Fibroblast of lung (primary cell): Measurements from ENCODE around the gene ZNF396. TPM values are rescaled to one million over a fixed set of nuclear protein-coding genes. Genes with fewer than 3 reads are reported as not detected.

ENCODE experiments used
- DNase-seq, 2 donors: peaks; one replicate each; pipeline versions ENCODE4 v3.0.0 to v3.0.0-alpha.2; 2010; ENCODE audit warnings: low read depth in 2 of 2
- H2AFZ ChIP-seq: 2 replicates; pipeline ENCODE4 v1.5.1; 2012; ENCODE audit warnings: low read length, control low read depth, inconsistent platforms
- H3K27ac ChIP-seq: 2 replicates; pipeline ENCODE4 v1.5.1; 2011; ENCODE audit warnings: low read length, control low read depth; ENCODE audit not compliant: insufficient read depth
- H3K27me3 ChIP-seq: 2 replicates; pipeline ENCODE4 v1.5.1; 2011; ENCODE audit warnings: mild to moderate bottlenecking, low read length; ENCODE audit not compliant: control insufficient read depth, insufficient read depth
- H3K36me3 ChIP-seq: 2 replicates; pipeline ENCODE4 v1.5.1; 2011; ENCODE audit warnings: low read length; ENCODE audit not compliant: control insufficient read depth, insufficient read depth
- H3K4me1 ChIP-seq: 2 replicates; pipeline ENCODE4 v1.5.1; 2011; ENCODE audit warnings: low read length; ENCODE audit not compliant: control insufficient read depth, insufficient read depth; ENCODE audit errors: extremely low read depth
- H3K4me2 ChIP-seq: 2 replicates; pipeline ENCODE4 v1.5.1; 2011; ENCODE audit warnings: low read length, control low read depth; ENCODE audit not compliant: insufficient read depth; ENCODE audit errors: extremely low read depth
- H3K4me3 ChIP-seq, 4 experiments: fragments of 200-600 bp in 1 of 4; sonication (generic) in 1 of 4; replicated peaks in 1 of 4; 2 replicates each; pipeline ENCODE4 v1.5.1; 2011 to 2016; ENCODE audit warnings: low read length in 4 of 4, low read depth in 3 of 4, mild to moderate bottlenecking in 3 of 4, control low read depth in 2 of 4, inconsistent platforms in 1 of 4, mixed read lengths in 1 of 4; ENCODE audit not compliant: insufficient read depth in 1 of 4; ENCODE audit errors: control extremely low read depth in 1 of 4
- H3K79me2 ChIP-seq: 2 replicates; pipeline ENCODE4 v1.5.1; 2012; ENCODE audit warnings: mild to moderate bottlenecking, low read length, inconsistent platforms; ENCODE audit not compliant: control insufficient read depth, insufficient read depth
- H3K9ac ChIP-seq: 2 replicates; pipeline ENCODE4 v1.5.1; 2011; ENCODE audit warnings: mild to moderate bottlenecking, low read length, control low read depth; ENCODE audit not compliant: insufficient read depth
- H3K9me3 ChIP-seq: 2 replicates; pipeline ENCODE4 v1.5.1; 2012; ENCODE audit warnings: low read depth, low read length; ENCODE audit not compliant: control insufficient read depth, insufficient read depth
- H4K20me1 ChIP-seq: 2 replicates; pipeline ENCODE4 v1.5.1; 2011; ENCODE audit warnings: low read length; ENCODE audit not compliant: control insufficient read depth, insufficient read depth; ENCODE audit errors: extremely low read depth
- CTCF ChIP-seq, 2 donors: IDR thresholded peaks in 1 of 2; conservative IDR thresholded peaks in 1 of 2; 1 replicate in 1 of 2; 2 replicates in 1 of 2; pipeline ENCODE4 v1.5.1; 2011 to 2012; ENCODE audit warnings: low read length in 2 of 2, control low read depth in 1 of 2, inconsistent platforms in 1 of 2, low read depth in 1 of 2, mild to moderate bottlenecking in 1 of 2
- EZH2 ChIP-seq: IDR thresholded peaks from 2 replicates; pipeline ENCODE4 v1.5.1; 2012; ENCODE audit warnings: low read length, control low read depth, mild to moderate bottlenecking; ENCODE audit errors: missing control alignments
- polyA plus RNA-seq, 2 donors: library from polyadenylated mRNA; depleted of rRNA in 1 of 2; stranded (reverse) in 1 of 2; unstranded in 1 of 2; fragments of >200 nt; gene quantifications; 2 replicates each; pipeline ENCODE4 v1.2.1, GENCODE V29; 2011 to 2012; ENCODE audit warnings: missing spikeins in 1 of 2
- total RNA-seq: library from RNA; depleted of rRNA; stranded (reverse); fragments of >200 nt; gene quantifications from 2 replicates; pipeline ENCODE4 v1.2.1, GENCODE V29; 2014

Gene ZNF396
- total and polyA plus RNA-seq, 2 donors (not counting 1 experiment from before 2014, with no cell fraction given) = 1.7 to 5.0 TPM

DNA sequence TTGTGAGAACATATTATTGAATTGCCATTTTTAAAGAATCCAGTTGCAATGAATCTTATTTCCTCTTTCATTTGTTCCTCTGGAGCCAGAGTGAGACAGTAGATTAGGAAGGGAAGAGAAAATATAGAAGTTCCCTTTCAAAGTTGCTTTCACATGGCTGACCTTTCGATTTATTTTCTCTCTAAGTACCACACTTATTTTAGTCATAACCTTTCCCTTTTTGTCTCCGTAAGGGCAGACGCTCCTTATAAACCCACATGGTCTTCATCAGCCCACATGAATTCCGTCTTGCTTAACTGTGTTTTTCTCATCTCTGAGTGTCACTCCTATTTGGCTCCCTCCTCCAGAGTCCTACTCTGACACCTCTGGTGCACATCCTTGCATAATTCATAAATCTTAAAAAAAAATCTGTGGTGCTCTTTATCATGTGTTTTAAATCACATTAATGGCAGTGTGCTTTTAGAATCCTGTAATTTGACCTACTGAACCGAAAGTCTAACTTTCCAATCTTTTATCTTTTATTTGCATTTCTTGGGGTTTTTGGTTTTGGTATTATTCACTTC, 38.5 kb upstream of the ZNF396 start:
- no peak overlapping the region for H3K4me2 ChIP-seq

DNA sequence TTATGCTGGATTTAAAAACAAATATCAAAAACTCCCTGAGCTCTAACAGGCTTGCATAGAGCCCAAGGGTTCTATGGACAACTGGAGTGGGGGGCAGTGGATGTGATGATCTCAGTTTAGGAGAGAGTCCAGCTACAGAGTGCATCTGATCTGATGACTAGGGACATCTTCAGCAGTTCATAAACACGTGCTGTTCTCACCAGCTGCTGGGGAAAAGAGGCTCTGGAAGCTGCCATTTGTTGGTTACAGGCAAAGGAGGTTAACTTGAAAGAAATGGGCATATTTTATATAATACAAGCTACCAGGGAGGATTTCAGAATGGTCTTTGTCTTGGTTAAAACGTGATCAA, 36.0 kb upstream of the ZNF396 start:
- Histone ChIP-seq H3K9ac (no peak overlapping the region), H3K9me3 (no peaks in the 10 kb centered on the region), H3K36me3 (no peaks in the 10 kb centered on the region), H3K4me3 (no peak overlapping the region), H3K4me1 (no peaks in the 10 kb centered on the region), H3K27me3 (peaks cover 2% of the 10 kb centered on the region), H3K27ac (no peak overlapping the region), H4K20me1 (no peaks in the 10 kb centered on the region), H3K79me2 (no peaks in the 10 kb centered on the region), H2AFZ (no peak overlapping the region), H3K4me2 (no peak overlapping the region)
- DNase-seq = no peak
- TF ChIP-seq EZH2 = no peak
- TF ChIP-seq CTCF (conservative IDR thresholded peaks at IDR 0.05 in 1 of 2, IDR thresholded peaks at IDR 0.05 in 1 of 2; ENCODE audit: low read depth in 1 of 2, low read length in 2 of 2) = no peak

More for the DNA sequence above, 38.5 kb upstream of the ZNF396 start:
- H3K4me3 ChIP-seq = no peak overlapping the region
- H3K27me3 ChIP-seq = peaks cover 2% of the 10 kb centered on the region
- H3K4me1 ChIP-seq = no peaks in the 10 kb centered on the region
- peak; percentile 34 to 44 for DNase-seq
- H3K79me2 ChIP-seq = no peaks in the 10 kb centered on the region
- no peak overlapping the region for H3K9ac ChIP-seq
- no peaks in the 10 kb centered on the region for H3K36me3 ChIP-seq
- H2AFZ ChIP-seq = no peak overlapping the region
- H3K27ac ChIP-seq = no peak overlapping the region
- H4K20me1 ChIP-seq = no peaks in the 10 kb centered on the region
- no peaks in the 10 kb centered on the region for H3K9me3 ChIP-seq
- TF ChIP-seq EZH2 (no peak), CTCF (conservative IDR thresholded peaks at IDR 0.05 in 1 of 2, IDR thresholded peaks at IDR 0.05 in 1 of 2; ENCODE audit: low read depth in 1 of 2, low read length in 2 of 2) (no peak)

DNA sequence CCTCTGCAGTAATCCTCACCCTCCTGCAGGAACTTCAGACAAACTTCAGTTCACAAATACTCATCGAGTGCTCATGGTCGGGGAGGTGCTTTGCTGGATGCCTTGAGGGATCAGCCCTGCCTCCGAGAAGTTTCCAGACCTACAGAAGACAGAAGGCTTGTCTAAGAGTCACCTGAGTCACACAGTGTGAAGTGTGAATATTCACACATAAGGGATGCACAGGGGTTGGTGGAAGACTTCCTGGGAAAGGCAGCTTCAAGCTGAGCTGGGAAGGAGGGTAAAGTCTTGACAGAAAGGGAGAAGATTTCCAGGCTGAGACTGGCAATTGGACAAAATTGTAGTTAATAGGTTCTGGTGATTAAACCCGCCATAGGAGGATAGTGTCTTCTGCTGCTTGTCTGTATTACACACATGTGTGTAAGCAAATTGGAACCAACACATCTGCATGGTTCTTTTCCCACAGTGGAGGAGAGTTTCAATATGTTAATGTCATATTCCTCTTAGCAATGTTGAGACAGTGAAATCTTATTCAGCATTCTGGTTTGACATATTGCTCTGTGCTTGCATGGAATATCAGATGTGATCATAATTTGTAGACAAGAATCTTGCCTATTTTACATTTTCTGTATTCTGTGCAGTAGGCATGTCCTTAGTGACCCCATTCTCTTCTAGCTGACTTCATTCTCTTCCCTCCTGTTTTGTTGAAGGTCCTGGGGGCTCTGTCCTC, 34.7 kb upstream of the ZNF396 start:
- H3K79me2 ChIP-seq = no peaks in the 10 kb centered on the region
- no peak overlapping the region for H3K4me2 ChIP-seq
- H2AFZ ChIP-seq = no peak overlapping the region
- H3K9me3 ChIP-seq = no peaks in the 10 kb centered on the region
- no peak for DNase-seq
- TF ChIP-seq EZH2 (no peak), CTCF (conservative IDR thresholded peaks at IDR 0.05 in 1 of 2, IDR thresholded peaks at IDR 0.05 in 1 of 2; ENCODE audit: low read depth in 1 of 2, low read length in 2 of 2) (no peak)
- H3K4me1 ChIP-seq = no peaks in the 10 kb centered on the region
- no peak overlapping the region for H3K9ac ChIP-seq
- H3K36me3 ChIP-seq = no peaks in the 10 kb centered on the region
- H4K20me1 ChIP-seq = no peaks in the 10 kb centered on the region
- H3K27me3 ChIP-seq = peaks cover 2% of the 10 kb centered on the region
- H3K4me3 ChIP-seq = no peak overlapping the region
- H3K27ac ChIP-seq = no peak overlapping the region
